Mammary epithelial cell (primary cell): ENCODE results near the gene CCND1.

Source experiments
- CTCF ChIP-seq, 2 donors: IDR thresholded peaks in 1 of 2; conservative IDR thresholded peaks in 1 of 2; 2 replicates each; pipeline ENCODE4 v1.5.1; 2011 to 2012; ENCODE audit warnings: inconsistent platforms in 2 of 2, low read length in 2 of 2, mild to moderate bottlenecking in 2 of 2, control low read depth in 1 of 2, low read depth in 1 of 2; ENCODE audit not compliant: insufficient read depth in 1 of 2; ENCODE audit errors: extremely low read depth in 1 of 2
- EZH2 ChIP-seq: IDR thresholded peaks from 2 replicates; pipeline ENCODE4 v1.6.1; 2012; ENCODE audit warnings: low read length, inconsistent platforms, borderline replicate concordance

DNA sequence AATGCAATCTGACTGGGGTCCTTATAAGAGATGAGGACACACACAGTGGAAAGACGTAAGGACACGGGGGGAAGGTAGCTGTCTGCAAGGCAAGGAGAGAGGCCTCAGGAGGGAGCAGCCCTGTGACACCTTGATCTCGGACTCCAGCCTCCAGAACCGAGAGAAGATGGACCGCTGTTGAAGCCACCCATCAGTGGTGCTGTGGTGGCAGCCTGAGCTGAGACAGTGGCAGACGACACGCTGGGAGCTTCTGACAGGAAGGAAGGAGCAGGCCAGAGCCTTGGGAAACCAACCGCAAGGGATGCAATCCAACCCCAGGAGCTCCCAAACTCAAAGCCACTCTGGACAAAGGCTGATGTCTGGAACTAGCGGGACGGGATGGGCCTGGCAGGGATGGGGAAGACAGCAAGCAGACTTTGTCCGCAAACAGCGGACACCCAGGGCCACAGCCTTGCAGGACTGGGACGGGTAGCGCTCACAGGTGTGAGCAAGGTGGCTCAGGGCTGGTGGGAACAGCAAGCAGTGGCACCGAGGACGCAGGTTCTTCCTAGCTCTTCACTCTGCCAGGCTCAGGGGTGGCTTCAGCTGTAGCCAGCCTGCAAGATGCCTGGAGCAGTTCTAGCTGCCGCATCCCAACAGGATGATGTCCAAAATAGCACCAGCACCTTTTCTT is 23.3 kb downstream of the CCND1 start:
- TF ChIP-seq CTCF (conservative IDR thresholded peaks at IDR 0.05 in 1 of 2, IDR thresholded peaks at IDR 0.05 in 1 of 2; ENCODE audit: extremely low read depth in 1 of 2, insufficient read depth in 1 of 2, low read depth in 1 of 2, low read length in 2 of 2): no peak
- no peak for TF ChIP-seq EZH2
